Ishikawa (cell line): ENCODE measurements around the gene ACYP1.
A peak's percentile ranks its signal among the peaks of the same experiment; 100 is the strongest.

ENCODE experiments used
- CEBPB ChIP-seq: IDR thresholded peaks from 2 replicates; pipeline ENCODE4 v1.6.1; 2012
- CREB1 ChIP-seq: IDR thresholded peaks from 2 replicates; pipeline ENCODE4 v1.6.1; 2012; ENCODE audit warnings: low read depth
- EGR1 ChIP-seq: IDR thresholded peaks from 2 replicates; pipeline ENCODE4 v1.6.1; 2012
- EP300 ChIP-seq: IDR thresholded peaks from 2 replicates; pipeline ENCODE4 v1.6.1; 2012; ENCODE audit warnings: borderline replicate concordance
- FOXM1 ChIP-seq: IDR thresholded peaks from 2 replicates; pipeline ENCODE4 v1.6.1; 2012; ENCODE audit warnings: low read depth, borderline replicate concordance
- NFIC ChIP-seq: IDR thresholded peaks from 2 replicates; pipeline ENCODE4 v1.6.1; 2012
- RAD21 ChIP-seq: IDR thresholded peaks from 2 replicates; pipeline ENCODE4 v1.6.1; 2012; ENCODE audit warnings: low read depth
- TAF1 ChIP-seq: IDR thresholded peaks from 2 replicates; pipeline ENCODE4 v1.6.1; 2012; ENCODE audit warnings: low read depth, mild to moderate bottlenecking
- TCF12 ChIP-seq: IDR thresholded peaks from 2 replicates; pipeline ENCODE4 v1.6.1; 2012; ENCODE audit warnings: low read depth
- TEAD4 ChIP-seq: IDR thresholded peaks from 2 replicates; pipeline ENCODE4 v1.6.1; 2012
- YY1 ChIP-seq: IDR thresholded peaks from 2 replicates; pipeline ENCODE4 v1.6.1; 2012; ENCODE audit warnings: low read depth
- ZBTB7A ChIP-seq: IDR thresholded peaks from 2 replicates; pipeline ENCODE4 v1.6.1; 2012; ENCODE audit warnings: low read depth
- TF ChIP-seq, protein P1 (sequence below): IDR thresholded peaks from 2 replicates; pipeline ENCODE4 v1.6.1; 2012; ENCODE audit warnings: low read depth, mild to moderate bottlenecking
- TF ChIP-seq, protein P2 (sequence below): IDR thresholded peaks from 2 replicates; pipeline ENCODE4 v1.6.1; 2012
- TF ChIP-seq, protein P3 (sequence below): IDR thresholded peaks from 2 replicates; pipeline ENCODE4 v1.6.1; 2012

ACYP1 gene

DNA sequence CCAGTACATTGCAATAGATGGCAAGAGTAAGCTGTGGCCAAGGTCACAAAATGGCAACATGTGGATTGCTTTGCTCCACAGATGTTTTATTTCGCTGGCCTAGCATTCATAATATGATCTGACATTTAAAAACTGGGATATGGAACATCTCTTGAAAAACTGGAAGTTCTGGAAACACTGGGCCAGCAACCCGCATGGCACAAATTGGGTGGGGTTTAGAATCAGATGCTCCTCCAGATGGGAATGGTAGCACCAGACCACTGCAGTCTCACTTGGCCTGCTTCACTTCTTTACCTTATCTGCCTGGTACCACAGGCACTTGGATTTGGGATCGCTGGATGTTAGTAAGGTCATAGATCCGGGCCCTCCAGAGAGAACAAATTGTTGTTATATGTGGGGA lies 15.7 kb upstream of the ACYP1 start:
- TF ChIP-seq TAF1 = no peak
- TF ChIP-seq RAD21 = no peak
- TF ChIP-seq, protein P1, sequence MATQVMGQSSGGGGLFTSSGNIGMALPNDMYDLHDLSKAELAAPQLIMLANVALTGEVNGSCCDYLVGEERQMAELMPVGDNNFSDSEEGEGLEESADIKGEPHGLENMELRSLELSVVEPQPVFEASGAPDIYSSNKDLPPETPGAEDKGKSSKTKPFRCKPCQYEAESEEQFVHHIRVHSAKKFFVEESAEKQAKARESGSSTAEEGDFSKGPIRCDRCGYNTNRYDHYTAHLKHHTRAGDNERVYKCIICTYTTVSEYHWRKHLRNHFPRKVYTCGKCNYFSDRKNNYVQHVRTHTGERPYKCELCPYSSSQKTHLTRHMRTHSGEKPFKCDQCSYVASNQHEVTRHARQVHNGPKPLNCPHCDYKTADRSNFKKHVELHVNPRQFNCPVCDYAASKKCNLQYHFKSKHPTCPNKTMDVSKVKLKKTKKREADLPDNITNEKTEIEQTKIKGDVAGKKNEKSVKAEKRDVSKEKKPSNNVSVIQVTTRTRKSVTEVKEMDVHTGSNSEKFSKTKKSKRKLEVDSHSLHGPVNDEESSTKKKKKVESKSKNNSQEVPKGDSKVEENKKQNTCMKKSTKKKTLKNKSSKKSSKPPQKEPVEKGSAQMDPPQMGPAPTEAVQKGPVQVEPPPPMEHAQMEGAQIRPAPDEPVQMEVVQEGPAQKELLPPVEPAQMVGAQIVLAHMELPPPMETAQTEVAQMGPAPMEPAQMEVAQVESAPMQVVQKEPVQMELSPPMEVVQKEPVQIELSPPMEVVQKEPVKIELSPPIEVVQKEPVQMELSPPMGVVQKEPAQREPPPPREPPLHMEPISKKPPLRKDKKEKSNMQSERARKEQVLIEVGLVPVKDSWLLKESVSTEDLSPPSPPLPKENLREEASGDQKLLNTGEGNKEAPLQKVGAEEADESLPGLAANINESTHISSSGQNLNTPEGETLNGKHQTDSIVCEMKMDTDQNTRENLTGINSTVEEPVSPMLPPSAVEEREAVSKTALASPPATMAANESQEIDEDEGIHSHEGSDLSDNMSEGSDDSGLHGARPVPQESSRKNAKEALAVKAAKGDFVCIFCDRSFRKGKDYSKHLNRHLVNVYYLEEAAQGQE = no peak
- no peak for TF ChIP-seq ZBTB7A
- TF ChIP-seq, protein P2, sequence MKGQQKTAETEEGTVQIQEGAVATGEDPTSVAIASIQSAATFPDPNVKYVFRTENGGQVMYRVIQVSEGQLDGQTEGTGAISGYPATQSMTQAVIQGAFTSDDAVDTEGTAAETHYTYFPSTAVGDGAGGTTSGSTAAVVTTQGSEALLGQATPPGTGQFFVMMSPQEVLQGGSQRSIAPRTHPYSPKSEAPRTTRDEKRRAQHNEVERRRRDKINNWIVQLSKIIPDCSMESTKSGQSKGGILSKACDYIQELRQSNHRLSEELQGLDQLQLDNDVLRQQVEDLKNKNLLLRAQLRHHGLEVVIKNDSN = no peak
- TF ChIP-seq, protein P3, sequence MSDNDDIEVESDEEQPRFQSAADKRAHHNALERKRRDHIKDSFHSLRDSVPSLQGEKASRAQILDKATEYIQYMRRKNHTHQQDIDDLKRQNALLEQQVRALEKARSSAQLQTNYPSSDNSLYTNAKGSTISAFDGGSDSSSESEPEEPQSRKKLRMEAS = no peak
- TF ChIP-seq TEAD4 = no peak
- TF ChIP-seq CREB1 = no peak
- TF ChIP-seq YY1 = no peak
- TF ChIP-seq CEBPB = no peak
- TF ChIP-seq TCF12 = no peak
- TF ChIP-seq NFIC = no peak
- no peak for TF ChIP-seq FOXM1
- TF ChIP-seq EGR1 = no peak
- TF ChIP-seq EP300 = no peak

DNA sequence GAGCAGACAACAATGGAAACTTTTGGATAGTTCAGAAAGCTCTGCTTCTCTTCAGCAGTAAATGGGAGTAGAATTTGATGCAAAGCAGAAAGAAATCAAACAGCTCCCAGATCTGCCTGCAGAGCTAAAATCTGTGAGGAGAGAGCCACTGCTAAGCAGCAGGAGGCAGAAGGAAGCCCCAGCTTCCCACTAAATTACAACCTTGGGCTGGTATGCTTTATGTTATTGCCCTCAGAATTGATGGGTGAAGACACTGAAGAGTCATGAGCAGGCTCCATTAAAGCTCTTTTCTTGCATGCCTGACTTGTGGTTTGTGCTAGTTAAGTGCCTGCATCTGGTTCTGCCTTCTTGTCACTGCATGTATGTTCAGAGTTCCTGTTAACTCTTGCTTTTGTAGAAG lies 14.0 kb upstream of the ACYP1 start:
- TF ChIP-seq EP300 (no peak), EGR1 (no peak), CREB1 (no peak), ZBTB7A (no peak), RAD21 (no peak), FOXM1 (no peak), YY1 (no peak), TAF1 (no peak), TEAD4 (no peak), NFIC (no peak), CEBPB (no peak), TCF12 (no peak)
- TF ChIP-seq, protein P1 = no peak
- TF ChIP-seq, protein P3 = no peak
- TF ChIP-seq, protein P2 = no peak

DNA sequence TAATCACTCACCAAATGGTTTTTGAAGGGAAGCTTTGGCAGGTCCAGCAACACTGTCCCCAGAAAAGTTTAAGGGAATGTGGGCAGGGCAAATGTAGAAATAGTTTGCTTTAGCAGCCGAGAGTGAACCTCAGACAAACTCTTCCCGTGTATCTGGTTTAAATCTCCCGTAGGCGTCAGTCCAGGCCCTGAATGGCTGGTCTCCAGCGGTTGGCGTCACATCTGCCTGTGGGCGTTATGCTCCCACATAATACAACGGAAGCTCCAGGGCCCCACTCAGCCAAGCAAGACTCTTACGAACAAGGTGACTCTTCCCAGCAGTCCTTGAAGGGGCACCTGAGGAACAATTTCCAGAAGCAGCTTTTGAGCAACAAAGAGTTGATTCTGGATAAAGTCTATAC lies 6.6 kb upstream of the ACYP1 start:
- no peak for TF ChIP-seq NFIC
- TF ChIP-seq CEBPB = no peak
- TF ChIP-seq YY1 = no peak
- no peak for TF ChIP-seq FOXM1
- no peak for TF ChIP-seq EP300
- TF ChIP-seq ZBTB7A = no peak
- TF ChIP-seq TEAD4 = no peak
- TF ChIP-seq, protein P1 = no peak
- TF ChIP-seq, protein P2 = no peak
- TF ChIP-seq TCF12 = no peak
- TF ChIP-seq, protein P3 = no peak
- no peak for TF ChIP-seq EGR1
- TF ChIP-seq CREB1 = no peak
- no peak for TF ChIP-seq RAD21
- no peak for TF ChIP-seq TAF1

DNA sequence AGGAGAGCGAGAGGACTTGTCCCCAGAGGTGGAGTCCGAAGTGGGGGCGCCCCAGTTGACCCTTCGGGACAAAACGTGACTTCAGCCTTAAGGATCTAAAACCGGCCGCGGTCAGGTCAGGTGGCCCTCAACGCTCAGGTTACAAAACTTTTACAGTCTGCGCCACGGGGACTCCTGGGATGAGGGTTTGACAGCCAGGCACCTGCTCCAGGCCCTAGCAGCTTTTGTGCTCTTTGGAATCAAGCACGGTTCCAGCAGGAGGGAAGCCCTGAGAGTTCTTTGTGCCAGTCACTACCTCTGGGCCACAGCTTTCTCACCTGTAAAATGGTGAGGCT lies 6.0 kb upstream of the ACYP1 start:
- TF ChIP-seq EP300 (no peak), EGR1 (no peak), FOXM1 (no peak)
- TF ChIP-seq, protein P2 = 0 out of 2 replicates have a peak, but pooled peaks have one; percentile 41
